GM12891 (cell line): ENCODE measurements around the gene NRP1.

ENCODE experiments used
- DNase-seq: peaks from one replicate; pipeline ENCODE4 v3.0.0; 2011; ENCODE audit warnings: low spot score; ENCODE audit not compliant: insufficient read length
- FAIRE-seq: peaks from 2 replicates; lab custom pipeline; 2011; peaks lifted over from hg19 to GRCh38; lab: Jason Lieb, UNC
- PAX5 ChIP-seq: IDR thresholded peaks from 2 replicates; pipeline ENCODE4 v1.6.1; 2011; ENCODE audit warnings: low read length, moderate library complexity, mild to moderate bottlenecking; ENCODE audit not compliant: insufficient read depth, severe bottlenecking
- POLR2A ChIP-seq: IDR thresholded peaks from 2 replicates; pipeline ENCODE4 v1.6.1; 2011; ENCODE audit warnings: low read depth, low read length, control low read depth
- POLR2AphosphoS5 ChIP-seq: IDR thresholded peaks from 2 replicates; pipeline ENCODE4 v1.6.1; 2011; ENCODE audit warnings: low read depth, low read length, control low read depth
- POU2F2 ChIP-seq: IDR thresholded peaks from 2 replicates; pipeline ENCODE4 v1.6.1; 2011; ENCODE audit warnings: low read depth, mild to moderate bottlenecking, control low read depth, low read length, moderate library complexity
- SPI1 ChIP-seq: IDR thresholded peaks from 2 replicates; pipeline ENCODE4 v1.6.1; 2011; ENCODE audit warnings: low read depth, low read length, control low read depth
- TAF1 ChIP-seq: IDR thresholded peaks from 2 replicates; pipeline ENCODE4 v1.6.1; 2011; ENCODE audit warnings: low read depth, low read length, control low read depth

Gene NRP1

DNA sequence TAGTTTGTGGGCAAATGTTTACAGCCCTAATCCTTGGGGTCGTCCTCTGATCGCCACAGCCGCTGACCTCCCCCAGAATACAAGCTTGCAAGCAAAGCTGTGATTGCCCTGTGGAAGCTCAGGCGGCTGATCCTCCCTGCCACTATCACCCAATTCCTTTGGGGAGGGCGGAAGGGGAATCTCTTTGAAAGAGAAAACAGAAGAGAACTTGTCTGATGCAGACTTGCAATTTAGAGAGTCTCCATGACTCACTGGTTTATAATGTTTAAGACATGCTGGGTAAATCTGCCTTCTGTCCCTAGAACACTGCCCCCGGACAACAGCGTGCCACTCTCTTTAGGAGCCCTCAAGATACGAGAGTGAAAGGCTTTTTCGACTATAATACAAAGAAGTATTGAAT, 75.5 kb downstream of the NRP1 start:
- no peak for DNase-seq
- TF ChIP-seq SPI1: no peak
- TF ChIP-seq POU2F2: no peak
- no peak for TF ChIP-seq POLR2A
- no peak for TF ChIP-seq PAX5
- no peak for TF ChIP-seq TAF1
- TF ChIP-seq POLR2AphosphoS5: no peak
- no peak for FAIRE-seq

DNA sequence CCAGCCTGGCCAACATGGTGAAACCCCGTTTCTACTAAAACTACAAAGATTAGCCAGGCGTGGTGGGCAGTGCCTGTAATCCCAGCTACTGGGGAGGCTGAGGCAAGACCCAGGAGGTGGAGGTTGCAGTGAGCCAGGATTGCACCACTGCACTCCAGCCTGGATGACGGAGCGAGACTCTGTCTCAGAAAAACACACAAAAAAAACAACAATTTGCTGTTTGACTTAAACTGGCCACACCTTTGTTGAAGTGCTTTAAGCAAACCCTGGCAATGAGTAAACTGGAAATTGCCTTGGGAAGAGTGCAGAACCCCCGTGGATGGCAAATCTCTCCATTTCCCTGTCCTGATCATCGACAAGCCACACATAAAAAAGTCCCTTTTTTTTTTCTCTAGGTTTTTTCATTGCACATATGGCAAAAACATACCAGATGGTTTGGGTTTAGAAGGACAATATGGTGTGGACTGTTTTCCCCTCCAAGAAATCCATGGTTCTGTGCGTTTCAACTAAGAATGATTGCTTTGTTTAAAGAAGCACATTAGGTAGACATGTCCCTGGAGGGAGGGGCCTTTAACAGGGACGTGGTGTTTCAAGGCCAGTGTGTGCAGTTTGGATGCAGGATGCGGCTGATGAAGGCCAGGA, 76.9 kb downstream of the NRP1 start:
- DNase-seq (no peak), FAIRE-seq (no peak)
- no peak for TF ChIP-seq TAF1
- TF ChIP-seq POLR2AphosphoS5: no peak
- TF ChIP-seq PAX5: no peak
- no peak for TF ChIP-seq SPI1
- no peak for TF ChIP-seq POLR2A
- TF ChIP-seq POU2F2: no peak

DNA sequence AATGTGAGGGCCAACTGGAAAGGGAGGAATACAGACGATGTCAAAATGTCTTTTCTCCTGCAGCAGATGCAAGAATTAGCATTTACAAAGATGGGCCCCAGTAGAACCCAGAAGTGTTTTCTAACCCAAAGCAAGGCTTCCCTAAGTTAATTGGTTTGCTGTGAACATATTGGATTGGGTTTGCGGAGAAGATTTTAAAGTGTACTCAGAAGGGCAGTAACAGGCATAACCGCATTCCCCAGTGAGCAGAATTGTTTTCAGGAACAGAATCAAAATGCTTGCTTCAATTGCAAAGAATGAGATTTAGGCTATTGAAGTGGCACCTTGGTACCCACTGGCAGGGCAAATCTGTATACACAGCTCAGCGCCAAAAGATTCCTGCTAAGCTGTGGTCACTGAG, 78.0 kb downstream of the NRP1 start:
- no peak for TF ChIP-seq POLR2AphosphoS5
- TF ChIP-seq TAF1: no peak
- TF ChIP-seq POU2F2: no peak
- TF ChIP-seq POLR2A: no peak
- TF ChIP-seq SPI1: no peak
- no peak for TF ChIP-seq PAX5
- no peak for DNase-seq
- no peak for FAIRE-seq

DNA sequence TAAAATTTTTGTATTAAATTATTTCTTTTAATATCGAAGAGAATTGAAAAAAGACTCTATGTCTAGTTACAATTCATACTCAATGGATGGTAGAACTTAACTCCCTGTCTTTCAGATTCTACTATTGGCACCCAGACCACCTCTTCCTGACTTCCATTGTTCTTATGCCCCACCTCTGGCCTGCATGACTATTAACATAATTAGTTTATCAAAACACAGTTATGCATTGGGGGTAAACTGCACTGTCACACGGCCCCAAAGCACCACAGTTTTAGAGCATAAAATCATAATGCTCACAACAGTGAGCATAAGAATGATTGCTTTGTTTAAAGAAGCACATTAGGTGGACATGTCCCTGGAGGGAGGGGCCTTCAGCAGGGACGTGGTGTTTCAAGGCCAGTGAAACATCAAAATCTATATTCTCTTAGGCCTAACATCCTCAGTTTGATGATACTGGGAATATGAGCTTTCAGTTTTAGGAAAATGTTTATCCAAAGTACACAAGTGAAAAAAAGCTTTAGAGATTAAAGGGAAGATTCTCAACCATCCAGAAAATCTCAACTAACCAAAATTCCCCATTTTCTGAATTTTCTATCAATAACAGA, 79.8 kb downstream of the NRP1 start:
- FAIRE-seq (no peak), DNase-seq (no peak)
- TF ChIP-seq POLR2A (no peak), SPI1 (no peak), PAX5 (no peak), POU2F2 (no peak), POLR2AphosphoS5 (no peak), TAF1 (no peak)

DNA sequence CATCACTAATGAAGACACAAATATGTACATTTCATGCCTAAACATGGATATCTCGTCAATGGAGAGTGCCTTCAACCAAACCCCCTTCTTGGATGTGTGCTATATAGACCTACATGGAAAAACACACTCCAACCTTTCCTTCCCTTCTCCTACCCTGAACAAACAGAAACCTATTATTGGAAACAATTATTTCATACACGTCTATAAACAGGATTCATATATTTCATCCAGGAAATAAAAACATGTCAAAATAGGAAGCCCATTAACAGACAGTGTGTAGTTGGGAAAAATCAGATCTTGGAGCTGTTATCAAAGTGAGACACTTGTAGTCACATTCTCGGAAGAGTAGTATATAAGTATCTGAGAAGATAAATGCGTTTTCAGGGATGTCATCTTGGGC, 81.1 kb downstream of the NRP1 start:
- TF ChIP-seq TAF1: no peak
- no peak for TF ChIP-seq POU2F2
- TF ChIP-seq SPI1: no peak
- TF ChIP-seq PAX5: no peak
- no peak for TF ChIP-seq POLR2A
- TF ChIP-seq POLR2AphosphoS5: no peak
- DNase-seq (no peak), FAIRE-seq (no peak)

DNA sequence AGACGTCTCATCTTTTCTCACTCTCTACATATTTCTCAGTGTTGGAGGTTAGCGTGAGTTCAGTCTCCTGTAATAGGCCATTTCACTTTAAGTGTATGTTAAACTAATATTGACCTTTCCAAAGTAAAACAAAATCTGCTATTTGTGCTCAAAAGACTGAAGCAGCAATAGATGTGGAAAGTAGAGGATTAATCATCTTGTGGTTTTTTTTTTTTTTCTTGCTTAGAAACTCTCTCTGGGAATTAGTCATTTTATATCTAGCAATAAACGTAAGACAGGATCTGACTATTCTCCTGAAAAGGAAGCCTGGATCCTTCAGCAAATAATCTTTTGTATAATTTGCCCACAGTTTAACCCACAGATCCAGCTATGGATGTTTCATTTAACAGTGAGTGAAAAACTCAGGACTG, 81.7 kb downstream of the NRP1 start:
- no peak for FAIRE-seq
- no peak for DNase-seq

DNA sequence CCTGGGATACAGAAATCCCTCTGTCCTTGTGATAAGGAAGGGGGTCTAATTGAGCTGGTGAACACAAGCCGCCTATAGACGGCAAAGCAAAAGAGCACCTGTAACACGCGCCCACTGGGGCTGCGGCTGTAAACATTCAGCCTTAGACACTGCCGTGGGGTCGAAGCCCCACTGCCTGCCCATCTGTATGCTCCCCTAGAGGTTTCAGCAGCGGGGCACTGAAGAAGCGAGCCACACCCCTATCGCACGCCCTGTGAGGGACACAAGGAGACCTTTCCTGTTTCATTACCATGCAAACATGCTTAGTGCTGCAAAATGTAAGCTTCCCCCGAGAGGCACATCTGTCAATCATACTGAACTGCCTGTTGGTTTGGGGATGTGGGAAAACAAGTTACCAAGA, 82.1 kb downstream of the NRP1 start:
- TF ChIP-seq PAX5 (no peak), TAF1 (no peak), POU2F2 (no peak), POLR2AphosphoS5 (no peak), POLR2A (no peak), SPI1 (no peak)
- FAIRE-seq (no peak), DNase-seq (no peak)

More for the DNA sequence above, 81.7 kb downstream of the NRP1 start:
- no peak for TF ChIP-seq PAX5
- no peak for TF ChIP-seq POLR2A
- TF ChIP-seq POU2F2: no peak
- TF ChIP-seq TAF1: no peak
- no peak for TF ChIP-seq SPI1

DNA sequence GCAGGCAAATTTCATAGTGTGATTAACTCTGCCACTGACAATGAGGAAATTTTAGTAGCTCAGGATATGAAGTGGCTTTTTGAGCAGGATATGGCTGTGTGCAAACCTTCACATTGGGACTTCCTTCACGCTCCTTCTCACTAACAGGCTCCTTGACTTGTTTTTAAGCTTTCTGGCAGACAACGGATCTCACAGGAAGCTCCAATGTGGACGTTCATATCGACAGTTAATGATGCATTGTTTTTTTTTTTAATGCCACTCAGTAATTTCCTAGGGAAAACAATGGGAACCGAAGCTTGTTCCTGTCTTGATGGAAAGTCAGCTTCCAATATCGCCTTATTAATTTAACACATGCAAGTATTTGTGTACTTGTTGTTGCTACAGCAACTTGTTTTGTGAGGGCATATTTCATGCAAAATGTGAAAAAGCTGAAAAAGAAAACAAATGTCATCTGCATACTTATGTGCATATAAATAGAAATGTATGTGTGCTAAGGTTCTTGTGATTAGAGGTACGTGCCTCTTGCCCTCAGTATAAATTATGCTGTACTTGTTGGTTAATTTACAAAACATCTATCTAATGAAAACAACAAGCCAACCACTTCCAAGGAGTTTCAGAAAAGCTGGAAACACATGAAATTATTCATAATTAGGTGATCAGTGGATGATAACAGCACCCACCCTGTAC, 84.7 kb downstream of the NRP1 start:
- TF ChIP-seq TAF1: no peak
- TF ChIP-seq POLR2A: no peak
- TF ChIP-seq POLR2AphosphoS5: no peak
- TF ChIP-seq POU2F2: no peak
- no peak for TF ChIP-seq PAX5
- no peak for TF ChIP-seq SPI1
- DNase-seq: no peak
- FAIRE-seq: no peak

DNA sequence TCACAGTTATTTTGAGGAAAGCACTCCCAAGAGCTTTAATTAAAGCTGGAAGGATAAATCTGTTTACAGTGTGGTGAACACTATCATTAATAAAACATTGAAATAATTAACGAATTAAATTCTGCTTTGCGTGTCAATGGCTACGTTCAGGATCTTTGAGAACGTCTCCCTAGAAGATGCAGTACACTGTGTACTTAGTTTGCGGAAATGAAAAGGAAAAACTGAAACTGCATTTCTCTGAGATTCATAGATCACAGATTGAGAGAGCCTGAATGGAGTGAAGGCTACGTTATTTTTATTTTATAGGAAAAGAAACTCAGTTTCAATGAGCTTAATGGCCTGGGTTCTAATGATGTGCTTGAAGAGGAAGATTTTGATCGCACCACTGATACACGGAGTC, 85.3 kb downstream of the NRP1 start:
- no peak for FAIRE-seq
- DNase-seq: no peak

DNA sequence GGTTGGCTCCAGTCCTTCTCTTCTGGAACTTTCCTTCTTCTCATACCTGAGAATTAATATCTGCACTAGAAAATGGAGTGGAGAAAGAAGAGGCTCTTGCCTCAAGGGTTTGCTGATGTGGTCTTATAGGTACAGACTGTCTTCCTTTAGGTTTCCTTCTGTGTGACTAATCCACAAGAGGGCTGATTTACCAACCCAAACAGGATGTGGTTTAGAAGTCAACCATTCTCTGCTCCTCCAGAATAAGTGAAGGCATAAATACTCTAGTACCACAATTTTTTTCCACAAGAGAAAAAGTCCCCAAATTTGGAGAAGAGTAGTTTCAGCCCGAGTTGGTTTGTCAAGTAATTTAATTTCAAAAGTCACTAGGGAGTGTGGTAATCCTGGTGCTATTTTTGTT, 85.8 kb downstream of the NRP1 start:
- no peak for DNase-seq
- no peak for FAIRE-seq
- TF ChIP-seq SPI1 (no peak), POLR2A (no peak), TAF1 (no peak), POU2F2 (no peak), PAX5 (no peak), POLR2AphosphoS5 (no peak)

More for the DNA sequence above, 85.3 kb downstream of the NRP1 start:
- TF ChIP-seq SPI1: no peak
- no peak for TF ChIP-seq TAF1
- TF ChIP-seq POLR2A: no peak
- TF ChIP-seq PAX5: no peak
- TF ChIP-seq POU2F2: no peak
- no peak for TF ChIP-seq POLR2AphosphoS5
